Measurements from ENCODE around the gene C10orf71.

DNA sequence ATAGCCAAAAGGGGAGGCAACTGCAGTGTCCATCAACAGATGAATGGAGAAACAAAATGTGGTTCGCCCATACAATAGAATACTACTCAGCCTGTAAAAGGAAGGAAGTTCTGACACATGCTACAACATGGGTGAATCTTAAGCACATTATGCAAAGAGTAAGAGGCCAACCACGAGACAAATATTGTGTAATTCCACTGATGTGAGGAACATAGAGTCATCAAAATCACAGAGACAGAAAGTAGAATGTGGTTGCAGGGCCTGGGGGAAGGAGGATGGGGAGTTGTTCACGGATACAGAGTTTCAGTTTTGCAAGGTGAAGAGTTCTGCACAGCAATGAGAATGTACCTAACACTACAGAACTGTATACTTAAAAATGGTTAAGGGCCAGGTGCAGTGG, 13.7 kb upstream of the C10orf71 start:
- TF ChIP-seq BACH2 (CRISPR knock-in tag; IDR thresholded peaks at IDR 0.05; ENCODE audit: borderline replicate concordance) (no peak), RARB (CRISPR knock-in tag; IDR thresholded peaks at IDR 0.05) (no peak), ISL1 (CRISPR knock-in tag; IDR thresholded peaks at IDR 0.05) (no peak), ARNTL (CRISPR knock-in tag; IDR thresholded peaks at IDR 0.05; ENCODE audit: borderline replicate concordance, low read depth) (no peak), PPARA (CRISPR knock-in tag; IDR thresholded peaks at IDR 0.05; ENCODE audit: borderline replicate concordance) (no peak), OSR1 (CRISPR knock-in tag; IDR thresholded peaks at IDR 0.05) (no peak), ZFP30 (CRISPR knock-in tag; IDR thresholded peaks at IDR 0.05) (no peak), CSDC2 (CRISPR knock-in tag; IDR thresholded peaks at IDR 0.05) (no peak), SNAI2 (CRISPR knock-in tag; IDR thresholded peaks at IDR 0.05) (no peak), ZFP3 (CRISPR knock-in tag; IDR thresholded peaks at IDR 0.05) (no peak), TCF4 (CRISPR knock-in tag; IDR thresholded peaks at IDR 0.05; ENCODE audit: borderline replicate concordance) (no peak)
- TF ChIP-seq, protein P1, sequence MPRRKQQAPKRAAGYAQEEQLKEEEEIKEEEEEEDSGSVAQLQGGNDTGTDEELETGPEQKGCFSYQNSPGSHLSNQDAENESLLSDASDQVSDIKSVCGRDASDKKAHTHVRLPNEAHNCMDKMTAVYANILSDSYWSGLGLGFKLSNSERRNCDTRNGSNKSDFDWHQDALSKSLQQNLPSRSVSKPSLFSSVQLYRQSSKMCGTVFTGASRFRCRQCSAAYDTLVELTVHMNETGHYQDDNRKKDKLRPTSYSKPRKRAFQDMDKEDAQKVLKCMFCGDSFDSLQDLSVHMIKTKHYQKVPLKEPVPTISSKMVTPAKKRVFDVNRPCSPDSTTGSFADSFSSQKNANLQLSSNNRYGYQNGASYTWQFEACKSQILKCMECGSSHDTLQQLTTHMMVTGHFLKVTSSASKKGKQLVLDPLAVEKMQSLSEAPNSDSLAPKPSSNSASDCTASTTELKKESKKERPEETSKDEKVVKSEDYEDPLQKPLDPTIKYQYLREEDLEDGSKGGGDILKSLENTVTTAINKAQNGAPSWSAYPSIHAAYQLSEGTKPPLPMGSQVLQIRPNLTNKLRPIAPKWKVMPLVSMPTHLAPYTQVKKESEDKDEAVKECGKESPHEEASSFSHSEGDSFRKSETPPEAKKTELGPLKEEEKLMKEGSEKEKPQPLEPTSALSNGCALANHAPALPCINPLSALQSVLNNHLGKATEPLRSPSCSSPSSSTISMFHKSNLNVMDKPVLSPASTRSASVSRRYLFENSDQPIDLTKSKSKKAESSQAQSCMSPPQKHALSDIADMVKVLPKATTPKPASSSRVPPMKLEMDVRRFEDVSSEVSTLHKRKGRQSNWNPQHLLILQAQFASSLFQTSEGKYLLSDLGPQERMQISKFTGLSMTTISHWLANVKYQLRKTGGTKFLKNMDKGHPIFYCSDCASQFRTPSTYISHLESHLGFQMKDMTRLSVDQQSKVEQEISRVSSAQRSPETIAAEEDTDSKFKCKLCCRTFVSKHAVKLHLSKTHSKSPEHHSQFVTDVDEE (CRISPR knock-in tag; IDR thresholded peaks at IDR 0.05), result no peak
- TF ChIP-seq, protein P2, sequence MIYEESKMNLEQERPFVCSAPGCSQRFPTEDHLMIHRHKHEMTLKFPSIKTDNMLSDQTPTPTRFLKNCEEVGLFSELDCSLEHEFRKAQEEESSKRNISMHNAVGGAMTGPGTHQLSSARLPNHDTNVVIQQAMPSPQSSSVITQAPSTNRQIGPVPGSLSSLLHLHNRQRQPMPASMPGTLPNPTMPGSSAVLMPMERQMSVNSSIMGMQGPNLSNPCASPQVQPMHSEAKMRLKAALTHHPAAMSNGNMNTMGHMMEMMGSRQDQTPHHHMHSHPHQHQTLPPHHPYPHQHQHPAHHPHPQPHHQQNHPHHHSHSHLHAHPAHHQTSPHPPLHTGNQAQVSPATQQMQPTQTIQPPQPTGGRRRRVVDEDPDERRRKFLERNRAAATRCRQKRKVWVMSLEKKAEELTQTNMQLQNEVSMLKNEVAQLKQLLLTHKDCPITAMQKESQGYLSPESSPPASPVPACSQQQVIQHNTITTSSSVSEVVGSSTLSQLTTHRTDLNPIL (CRISPR knock-in tag; IDR thresholded peaks at IDR 0.05; ENCODE audit: low read depth), result no peak
- TF ChIP-seq, protein P3, sequence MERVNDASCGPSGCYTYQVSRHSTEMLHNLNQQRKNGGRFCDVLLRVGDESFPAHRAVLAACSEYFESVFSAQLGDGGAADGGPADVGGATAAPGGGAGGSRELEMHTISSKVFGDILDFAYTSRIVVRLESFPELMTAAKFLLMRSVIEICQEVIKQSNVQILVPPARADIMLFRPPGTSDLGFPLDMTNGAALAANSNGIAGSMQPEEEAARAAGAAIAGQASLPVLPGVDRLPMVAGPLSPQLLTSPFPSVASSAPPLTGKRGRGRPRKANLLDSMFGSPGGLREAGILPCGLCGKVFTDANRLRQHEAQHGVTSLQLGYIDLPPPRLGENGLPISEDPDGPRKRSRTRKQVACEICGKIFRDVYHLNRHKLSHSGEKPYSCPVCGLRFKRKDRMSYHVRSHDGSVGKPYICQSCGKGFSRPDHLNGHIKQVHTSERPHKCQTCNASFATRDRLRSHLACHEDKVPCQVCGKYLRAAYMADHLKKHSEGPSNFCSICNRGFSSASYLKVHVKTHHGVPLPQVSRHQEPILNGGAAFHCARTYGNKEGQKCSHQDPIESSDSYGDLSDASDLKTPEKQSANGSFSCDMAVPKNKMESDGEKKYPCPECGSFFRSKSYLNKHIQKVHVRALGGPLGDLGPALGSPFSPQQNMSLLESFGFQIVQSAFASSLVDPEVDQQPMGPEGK (CRISPR knock-in tag; IDR thresholded peaks at IDR 0.05; ENCODE audit: borderline replicate concordance), result no peak

Data from SK-N-SH treated with all-trans-retinoic acid at 6 μM for 48 hours (cell line).